HG03064 (cell line): ENCODE results near the gene RBM33.
"Not testable (repeated sequence)": the region's sequence is repeated elsewhere in the genome, so short reads cannot be mapped to it uniquely, and the experiment has no call there.

Experiments used
- ATAC-seq: cut with Tn5 transposase; IDR thresholded peaks from one replicate; pipeline ENCODE4 v1.9.1; 2021; ENCODE audit warnings: low read depth; ENCODE audit not compliant: unreplicated experiment

The RBM33 gene

GRCh38 chr7:155662343-155663043, 18.0 kb downstream of the RBM33 start:
- ATAC-seq = no peak

- ATAC-seq = no peak
Measured at GRCh38 chr7:155663937-155664336, 19.5 kb downstream of the RBM33 start.

- no peak for ATAC-seq
Measured at GRCh38 chr7:155665079-155665956, 20.9 kb downstream of the RBM33 start.

GRCh38 chr7:155665957-155666287, 21.5 kb downstream of the RBM33 start:
- ATAC-seq = no peak

GRCh38 chr7:155667241-155667829, 22.9 kb downstream of the RBM33 start:
- ATAC-seq = no peak

GRCh38 chr7:155669717-155670505, 25.4 kb downstream of the RBM33 start:
- ATAC-seq = no peak

GRCh38 chr7:155670521-155670920, 26.1 kb downstream of the RBM33 start:
- no peak for ATAC-seq

- ATAC-seq = no peak
Measured at GRCh38 chr7:155674556-155674955, 30.1 kb downstream of the RBM33 start.

- peak; percentile 47 for ATAC-seq
Measured at GRCh38 chr7:155676052-155676451, 31.6 kb downstream of the RBM33 start.

- ATAC-seq = no peak
Measured at GRCh38 chr7:155677688-155678087, 33.2 kb downstream of the RBM33 start.

GRCh38 chr7:155680124-155680523, 35.7 kb downstream of the RBM33 start:
- ATAC-seq = no peak

- no peak for ATAC-seq
Measured at GRCh38 chr7:155680864-155681263, 36.4 kb downstream of the RBM33 start.

GRCh38 chr7:155681663-155682062, 37.2 kb downstream of the RBM33 start:
- no peak for ATAC-seq

- ATAC-seq = no peak
Measured at GRCh38 chr7:155682484-155682883, 38.0 kb downstream of the RBM33 start.

- no peak for ATAC-seq
Measured at GRCh38 chr7:155683098-155683497, 38.6 kb downstream of the RBM33 start.

GRCh38 chr7:155683714-155684113, 39.3 kb downstream of the RBM33 start:
- ATAC-seq = no peak

- no peak for ATAC-seq
Measured at GRCh38 chr7:155684543-155684942, 40.1 kb downstream of the RBM33 start.

GRCh38 chr7:155685070-155685790, 40.8 kb downstream of the RBM33 start:
- ATAC-seq = peak; percentile 91

GRCh38 chr7:155685791-155686160, 41.3 kb downstream of the RBM33 start:
- ATAC-seq = peak; percentile 27

GRCh38 chr7:155686620-155687324, 42.3 kb downstream of the RBM33 start:
- not testable (repeated sequence) for ATAC-seq
